IMR-90 (cell line): ENCODE results near the gene SYNGR3. TPM values are rescaled to one million over a fixed set of nuclear protein-coding genes. Genes with fewer than 3 reads are reported as not detected.

ENCODE experiments used
- ATAC-seq: fragments of 200-7000 bp; cut with Tn5 transposase; 2 replicates; pipeline ENCODE4 v1.9.1; 2020; ENCODE audit warnings: low read depth, mild to moderate bottlenecking, moderate library complexity
- BruUV-seq: library from RNA; stranded (reverse); fragments of 400-500 nt; replicated peaks from 2 replicates; lab custom pipeline; 2021; lab: Mats Ljungman, UMichigan
- CTCF ChIA-PET: fragments of 300-600 bp; formaldehyde crosslinking; extraction: SDS; loops from one replicate; lab custom pipeline; 2021; ENCODE audit warnings: antibody characterized with exemption; lab: Yijun Ruan, JAX
- POLR2A ChIA-PET: fragments of 300-600 bp; sonication (Branson Sonifier 250); formaldehyde crosslinking; loops from one replicate; lab custom pipeline; 2022; ENCODE audit warnings: antibody characterized with exemption; ENCODE audit not compliant: unreplicated experiment; lab: Charles Lee
- DNase-seq: peaks from one replicate; pipeline ENCODE4 v3.0.0; 2013
- H2AFZ ChIP-seq: replicated peaks from 2 replicates; pipeline ENCODE3; 2013; ENCODE audit warnings: low read length, mild to moderate bottlenecking; ENCODE audit not compliant: poor library complexity
- H2AK5ac ChIP-seq: 2 replicates; pipeline ENCODE4 v1.6.1; 2013; ENCODE audit warnings: low read depth, low read length, inconsistent platforms
- H2AK9ac ChIP-seq: replicated peaks from 2 replicates; pipeline ENCODE3; 2013; ENCODE audit warnings: mild to moderate bottlenecking, low read depth, low read length, moderate library complexity; ENCODE audit not compliant: poor library complexity
- H2BK120ac ChIP-seq: 2 replicates; pipeline ENCODE4 v1.6.1; 2013; ENCODE audit warnings: low read depth, low read length, inconsistent platforms
- H2BK15ac ChIP-seq: 3 replicates; pipeline ENCODE4 v1.6.1; 2013; ENCODE audit warnings: low read depth, low read length, inconsistent platforms
- H2BK20ac ChIP-seq: 2 replicates; pipeline ENCODE4 v1.6.1; 2013; ENCODE audit warnings: low read depth, mild to moderate bottlenecking, inconsistent platforms, low read length, moderate library complexity
- H2BK5ac ChIP-seq: 2 replicates; pipeline ENCODE4 v1.6.1; 2013; ENCODE audit warnings: mild to moderate bottlenecking, low read depth, low read length, inconsistent platforms; ENCODE audit not compliant: poor library complexity, severe bottlenecking
- H3K14ac ChIP-seq: replicated peaks from 2 replicates; pipeline ENCODE4 v1.6.1; 2013; ENCODE audit warnings: low read depth, low read length, inconsistent platforms
- H3K18ac ChIP-seq: 2 replicates; pipeline ENCODE4 v1.6.1; 2013; ENCODE audit warnings: low read depth, low read length, control low read depth
- H3K23ac ChIP-seq: 2 replicates; pipeline ENCODE4 v1.6.1; 2013; ENCODE audit warnings: low read depth, low read length, inconsistent platforms
- H3K27ac ChIP-seq: 2 replicates; pipeline ENCODE4 v1.5.1; 2013; ENCODE audit warnings: mild to moderate bottlenecking, control low read depth, low read length; ENCODE audit not compliant: insufficient read depth
- H3K27me3 ChIP-seq: 2 replicates; pipeline ENCODE4 v1.6.1; 2013; ENCODE audit warnings: low read length; ENCODE audit not compliant: control insufficient read depth, insufficient read depth
- H3K36me3 ChIP-seq: 2 replicates; pipeline ENCODE4 v1.6.1; 2013; ENCODE audit warnings: low read length, mixed read lengths; ENCODE audit not compliant: control insufficient read depth, insufficient read depth
- H3K4ac ChIP-seq: 2 replicates; pipeline ENCODE4 v1.6.1; 2013; ENCODE audit warnings: low read depth, low read length, inconsistent platforms
- H3K4me1 ChIP-seq: 2 replicates; pipeline ENCODE4 v1.6.1; 2013; ENCODE audit warnings: low read length, mixed read lengths; ENCODE audit not compliant: control insufficient read depth, insufficient read depth
- H3K4me2 ChIP-seq: 2 replicates; pipeline ENCODE4 v1.6.1; 2013; ENCODE audit warnings: low read depth, mild to moderate bottlenecking, control low read depth, low read length, moderate library complexity
- H3K4me3 ChIP-seq: 2 replicates; pipeline ENCODE4 v1.5.1; 2013; ENCODE audit warnings: low read depth, mild to moderate bottlenecking, control low read depth, low read length, moderate library complexity; ENCODE audit not compliant: insufficient read depth
- H3K56ac ChIP-seq: 2 replicates; pipeline ENCODE4 v1.6.1; 2013; ENCODE audit warnings: low read length, inconsistent platforms; ENCODE audit not compliant: insufficient read depth; ENCODE audit errors: extremely low read depth
- H3K79me1 ChIP-seq, 2 experiments: 2 replicates each; pipeline ENCODE4 v1.6.1; 2013; ENCODE audit warnings: low read length in 2 of 2, inconsistent platforms in 1 of 2, low read depth in 1 of 2
- H3K9ac ChIP-seq: 2 replicates; pipeline ENCODE4 v1.6.1; 2013; ENCODE audit warnings: low read depth, low read length, control low read depth
- H3K9me1 ChIP-seq: 2 replicates; pipeline ENCODE4 v1.6.1; 2013; ENCODE audit warnings: low read length, inconsistent platforms; ENCODE audit not compliant: insufficient read depth
- H3K9me3 ChIP-seq: 2 replicates; pipeline ENCODE4 v1.6.1; 2013; ENCODE audit warnings: low read length; ENCODE audit not compliant: control insufficient read depth, insufficient read depth
- H4K20me1 ChIP-seq: 2 replicates; pipeline ENCODE4 v1.6.1; 2013; ENCODE audit warnings: low read length, inconsistent platforms; ENCODE audit not compliant: insufficient read depth
- H4K5ac ChIP-seq: 2 replicates; pipeline ENCODE4 v1.6.1; 2013; ENCODE audit warnings: mild to moderate bottlenecking, low read depth, low read length, control low read depth
- H4K8ac ChIP-seq, 2 experiments: 2 replicates each; pipeline ENCODE4 v1.6.1; 2013; ENCODE audit warnings: low read depth in 2 of 2, low read length in 2 of 2, control low read depth in 1 of 2, inconsistent platforms in 1 of 2
- H4K91ac ChIP-seq: 2 replicates; pipeline ENCODE4 v1.6.1; 2013; ENCODE audit warnings: low read depth, low read length, inconsistent platforms; ENCODE audit not compliant: insufficient read depth
- BHLHE40 ChIP-seq: fragments of 150-350 bp; IDR thresholded peaks from 2 replicates; pipeline ENCODE4 v1.6.1; 2016; ENCODE audit warnings: mild to moderate bottlenecking, low read depth, low read length
- CEBPB ChIP-seq: IDR thresholded peaks from 2 replicates; pipeline ENCODE4 v1.6.1; 2012; ENCODE audit warnings: low read depth, low read length, improper control_type of control experiment
- CHD1 ChIP-seq: IDR thresholded peaks from 2 replicates; pipeline ENCODE4 v1.6.1; 2012; ENCODE audit warnings: low read depth, low read length, improper control_type of control experiment
- CTCF ChIP-seq: conservative IDR thresholded peaks from 2 replicates; pipeline ENCODE4 v1.5.1; 2012; ENCODE audit warnings: mild to moderate bottlenecking, low read depth, low read length, improper control_type of control experiment
- ELK1 ChIP-seq: fragments of 150-350 bp; IDR thresholded peaks from 2 replicates; pipeline ENCODE4 v1.6.1; 2016; ENCODE audit warnings: low read depth, mild to moderate bottlenecking, low read length, moderate library complexity, borderline replicate concordance
- FOS ChIP-seq: fragments of 150-350 bp; IDR thresholded peaks from 2 replicates; pipeline ENCODE4 v1.6.1; 2016; ENCODE audit warnings: low read depth, low read length
- MAFK ChIP-seq: IDR thresholded peaks from 2 replicates; pipeline ENCODE4 v1.6.1; 2012; ENCODE audit warnings: low read depth, low read length, improper control_type of control experiment
- MAZ ChIP-seq: IDR thresholded peaks from 2 replicates; pipeline ENCODE4 v1.6.1; 2012; ENCODE audit warnings: low read depth, mild to moderate bottlenecking, low read length, improper control_type of control experiment, moderate library complexity, borderline replicate concordance
- MXI1 ChIP-seq: IDR thresholded peaks from 2 replicates; pipeline ENCODE4 v1.6.1; 2012; ENCODE audit warnings: low read depth, mild to moderate bottlenecking, low read length, moderate library complexity, borderline replicate concordance
- NFE2L2 ChIP-seq: fragments of 150-350 bp; IDR thresholded peaks from 2 replicates; pipeline ENCODE4 v1.6.1; 2016; ENCODE audit warnings: low read depth, mild to moderate bottlenecking, low read length
- POLR2A ChIP-seq: IDR thresholded peaks from 2 replicates; pipeline ENCODE4 v1.6.1; 2012; ENCODE audit warnings: mild to moderate bottlenecking, low read depth, low read length
- RAD21 ChIP-seq: IDR thresholded peaks from 2 replicates; pipeline ENCODE4 v1.6.1; 2012; ENCODE audit warnings: low read length, improper control_type of control experiment
- RCOR1 ChIP-seq: IDR thresholded peaks from 2 replicates; pipeline ENCODE4 v1.6.1; 2012; ENCODE audit warnings: mild to moderate bottlenecking, low read length, improper control_type of control experiment; ENCODE audit not compliant: insufficient replicate concordance
- RFX5 ChIP-seq: IDR thresholded peaks from 2 replicates; pipeline ENCODE4 v1.8.0; 2012; ENCODE audit warnings: low read depth, mild to moderate bottlenecking, low read length, moderate library complexity
- SMC3 ChIP-seq: fragments of 150-350 bp; IDR thresholded peaks from 2 replicates; pipeline ENCODE4 v1.6.1; 2016; ENCODE audit warnings: low read depth, mild to moderate bottlenecking, antibody characterized with exemption, low read length, moderate library complexity
- USF2 ChIP-seq: fragments of 150-350 bp; IDR thresholded peaks from 2 replicates; pipeline ENCODE4 v1.6.1; 2017; ENCODE audit warnings: mild to moderate bottlenecking, antibody characterized with exemption, low read length, low read depth
- WGBS, 2 experiments: methylation state at CpG; one replicate each; pipeline versions ENCODE4 v1.1.5 to v1.1.7; 2013; ENCODE audit warnings: missing lambda C conversion rate in 2 of 2; ENCODE audit not compliant: insufficient read length in 1 of 2; ENCODE audit errors: extremely low coverage in 2 of 2; 5-methylcytosine and 5-hydroxymethylcytosine counted together
- dilution Hi-C: fragments of 300-500 bp; cut with HindIII; formaldehyde crosslinking; loops from one replicate; pipeline ENCODE4 v1.14.3; 2018; ENCODE audit warnings: low sequenced_read_pairs; ENCODE audit not compliant: unreplicated experiment
- in situ Hi-C: fragments of 300-500 bp; cut with MboI; formaldehyde crosslinking; loops from 3 replicates; pipeline ENCODE4 v1.14.3; 2019; ENCODE audit warnings: low sequenced_read_pairs, inconsistent platforms, mixed read lengths
- intact Hi-C: fragments of 100-400 bp; cut with micrococcal nuclease; formaldehyde crosslinking; loops from 2 replicates; pipeline ENCODE4 v1.10.0; 2022
- polyA plus RNA-seq, 3 experiments: library from polyadenylated mRNA; depleted of rRNA; stranded (reverse); fragments of >200 nt; gene quantifications; 2 replicates each; pipeline ENCODE4 v1.2.3, GENCODE V29; 2012; ENCODE audit warnings: low replicate concordance in 1 of 3
- total RNA-seq: library from RNA; depleted of rRNA; stranded (reverse); fragments of >200 nt; gene quantifications from 2 replicates; pipeline ENCODE4 v1.2.3, GENCODE V29; 2012

The SYNGR3 gene
- total and polyA plus RNA-seq, 2 of the 4 experiments (the other 2 are of a cell fraction): 1.8 to 5.8 TPM

- H2BK20ac ChIP-seq: no peak overlapping the region
- CTCF ChIA-PET: no interaction called here
- ATAC-seq (no peak), DNase-seq (no peak)
- no peak overlapping the region for H3K9ac ChIP-seq
- no peak overlapping the region for H4K8ac ChIP-seq
- peak overlapping the region; percentile 32 for H3K4me2 ChIP-seq
- in situ Hi-C loops: no loop called here
- H4K91ac ChIP-seq: no peak overlapping the region
- H3K4me1 ChIP-seq: peaks cover 18% of the 10 kb centered on the region
- H3K27me3 ChIP-seq: peaks cover 17% of the 10 kb centered on the region
- BruUV-seq: no TSS peak
- no peak overlapping the region for H3K14ac ChIP-seq
- no peak overlapping the region for H3K4ac ChIP-seq
- no peak overlapping the region for H3K18ac ChIP-seq
- peaks cover 2% of the 10 kb centered on the region; the same call in 1 of the 2 replicates for H3K9me3 ChIP-seq
- H4K5ac ChIP-seq: no peak overlapping the region
- no peak overlapping the region for H2BK15ac ChIP-seq
- intact Hi-C loops: no loop called here
- no peak overlapping the region for H2BK5ac ChIP-seq
- 0% methylated on average over 7 of the region's 25 CpGs; no CpG with 5 or more reads in 1 of the 2 experiments for WGBS, 2 experiments
- peaks cover 19% of the 10 kb centered on the region for H3K9me1 ChIP-seq
- peaks cover 13% of the 10 kb centered on the region for H3K36me3 ChIP-seq
- no peak overlapping the region for H2BK120ac ChIP-seq
- no peaks in the 10 kb centered on the region for H4K20me1 ChIP-seq
- TF ChIP-seq CHD1 (no peak), MAFK (no peak), SMC3 (no peak), RFX5 (no peak), NFE2L2 (no peak), ELK1 (no peak), RAD21 (no peak), FOS (no peak), POLR2A (no peak), MAZ (no peak), CEBPB (no peak), USF2 (no peak), MXI1 (no peak), BHLHE40 (no peak), RCOR1 (no peak), CTCF (no peak)
- H3K23ac ChIP-seq: no peak overlapping the region
- H3K27ac ChIP-seq: no peak overlapping the region
- peak overlapping the region; percentile 52 for H3K4me3 ChIP-seq
- dilution Hi-C loops: no loop called here
- POLR2A ChIA-PET: no interaction called here
- no peak overlapping the region for H3K56ac ChIP-seq
- H2AK5ac ChIP-seq: no peak overlapping the region
- peak overlapping the region; percentile 75 for H2AFZ ChIP-seq
- no peak overlapping the region for H2AK9ac ChIP-seq
- H3K79me1 ChIP-seq: peaks cover 16 to 24% of the 10 kb centered on the region in 2 experiments
Observed at GRCh38 chr16:1990101-1990350, 256 bp downstream of the SYNGR3 start.
